NCI-H187 (cell line): Measurements from ENCODE around the gene PAFAH1B2.

Experiments
- DNase-seq, 2 experiments: peaks; one replicate each; lab custom pipeline; 2025; lab: John Stamatoyannopoulos, UW

Gene PAFAH1B2

DNA sequence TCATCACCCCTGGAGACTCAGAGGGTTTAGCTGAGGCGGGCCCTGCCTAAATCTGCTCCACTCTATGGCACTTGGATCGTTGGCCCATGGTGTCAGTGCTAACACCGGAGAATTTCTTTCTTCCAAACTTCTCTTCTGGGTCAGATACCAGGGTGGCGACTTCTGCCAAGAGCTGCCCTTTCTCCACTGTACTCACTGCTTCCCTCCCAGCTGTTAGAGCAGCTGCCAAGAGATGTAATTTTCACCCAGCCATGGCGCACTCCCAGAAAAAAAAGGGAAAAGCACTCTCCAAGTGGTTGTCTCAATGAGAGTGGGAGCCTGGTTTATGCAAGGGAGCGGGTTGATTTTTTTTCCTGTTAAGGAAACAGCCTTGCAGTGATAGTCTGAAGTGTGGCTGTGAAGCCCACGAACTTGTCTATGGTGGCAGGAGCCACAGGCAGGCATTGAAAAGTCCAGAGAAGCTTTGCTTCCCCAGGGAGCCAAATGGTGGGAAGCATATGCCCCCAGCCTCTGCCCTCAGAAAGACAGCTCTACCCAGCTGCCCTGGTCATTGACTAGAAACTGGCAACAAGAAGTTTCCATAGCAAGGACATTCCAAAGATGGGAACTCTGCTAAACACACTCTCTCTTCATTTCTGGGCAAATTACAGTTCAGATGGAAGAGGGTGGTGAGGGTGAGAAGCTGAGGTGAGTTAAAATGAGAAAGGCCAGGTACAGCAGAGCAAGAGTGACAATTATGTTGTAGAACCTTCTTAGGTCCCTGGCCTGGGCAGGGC lies 77.1 kb downstream of the PAFAH1B2 start:
- peak in 1 of 2 experiments; percentile 35 for DNase-seq

DNA sequence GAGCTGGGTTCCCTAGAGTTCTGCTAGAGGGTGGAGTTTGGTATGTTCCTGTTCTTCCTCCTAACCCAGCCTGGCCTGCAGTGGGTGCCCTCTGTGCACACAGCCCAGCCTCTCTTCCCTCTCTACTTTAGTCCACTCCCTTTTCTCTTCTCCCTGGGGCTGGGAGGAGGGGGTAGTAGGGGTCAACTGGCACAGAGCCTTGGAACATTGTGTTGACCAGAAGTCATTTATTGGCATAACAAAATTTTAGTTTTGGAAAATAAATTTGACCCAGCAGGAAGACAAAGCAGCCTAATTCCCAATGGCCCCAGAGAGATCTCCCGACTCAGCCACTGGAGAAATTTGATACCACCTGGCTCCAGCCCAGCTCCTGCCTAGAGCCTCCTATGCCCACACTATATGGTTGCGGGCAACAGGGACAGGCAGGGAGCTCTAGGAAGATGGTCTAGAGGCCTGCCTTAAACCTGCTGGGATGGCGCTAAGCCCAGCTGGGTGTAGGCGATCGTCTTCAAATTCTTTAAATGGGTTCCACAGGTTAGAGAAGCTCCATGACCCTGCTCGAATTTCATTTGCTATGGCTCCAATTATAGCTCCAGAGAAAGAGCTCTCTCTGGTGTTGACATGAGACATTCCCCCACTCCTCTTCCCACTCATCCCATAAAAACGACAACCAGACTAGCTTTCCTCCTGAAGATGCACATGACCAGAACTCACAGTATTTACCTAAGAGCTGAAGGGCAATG lies 77.9 kb downstream of the PAFAH1B2 start:
- peak; percentile 56 to 58 for DNase-seq

- no peak for DNase-seq
Observed at GRCh38 chr11:117222991-117223740, 79.1 kb downstream of the PAFAH1B2 start.

DNA sequence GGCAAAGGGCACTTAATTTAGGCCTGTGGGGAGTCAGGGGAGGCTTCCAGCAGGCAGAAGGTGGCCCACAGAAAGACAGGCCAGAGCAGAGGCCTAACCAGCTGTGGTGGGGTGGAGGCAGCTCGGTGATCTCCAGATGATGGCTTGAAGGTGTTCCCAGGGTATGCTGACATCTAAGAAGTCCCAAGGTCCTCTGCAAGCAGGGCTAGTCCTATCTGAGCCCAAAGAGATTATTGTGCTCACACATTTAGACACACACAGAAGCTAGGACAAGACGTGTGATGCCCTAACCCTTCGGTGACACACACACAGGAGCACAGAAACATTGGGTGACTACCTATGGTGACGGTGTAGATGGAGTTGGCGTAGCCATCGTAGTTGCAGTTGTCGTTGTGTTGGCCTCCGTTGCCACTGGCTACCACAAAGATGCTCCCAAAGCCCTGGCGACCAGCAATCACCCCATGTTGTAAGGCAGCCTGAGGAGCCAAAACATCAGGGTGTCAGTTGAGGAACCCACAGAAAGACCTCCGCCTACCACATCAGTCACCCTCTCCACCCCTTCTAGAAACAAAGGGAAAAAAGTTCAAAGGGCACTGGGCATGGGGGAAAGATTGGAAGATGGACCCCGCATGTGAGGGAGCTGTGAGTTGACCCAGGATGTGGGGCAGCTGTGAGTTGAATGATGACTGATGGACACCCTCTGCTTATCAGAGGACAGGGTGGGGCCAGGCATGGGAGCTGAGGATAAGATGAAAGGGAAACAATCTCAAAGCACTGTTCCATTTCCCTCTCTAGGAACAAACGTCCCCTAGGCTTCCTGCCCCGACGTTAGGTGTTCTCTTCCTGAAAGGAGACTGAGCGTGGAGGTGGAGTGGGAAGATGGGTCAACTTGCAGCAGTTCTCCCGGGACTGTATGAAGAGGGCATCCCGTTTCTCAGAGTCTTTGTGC lies 79.9 kb downstream of the PAFAH1B2 start:
- DNase-seq = no peak

DNA sequence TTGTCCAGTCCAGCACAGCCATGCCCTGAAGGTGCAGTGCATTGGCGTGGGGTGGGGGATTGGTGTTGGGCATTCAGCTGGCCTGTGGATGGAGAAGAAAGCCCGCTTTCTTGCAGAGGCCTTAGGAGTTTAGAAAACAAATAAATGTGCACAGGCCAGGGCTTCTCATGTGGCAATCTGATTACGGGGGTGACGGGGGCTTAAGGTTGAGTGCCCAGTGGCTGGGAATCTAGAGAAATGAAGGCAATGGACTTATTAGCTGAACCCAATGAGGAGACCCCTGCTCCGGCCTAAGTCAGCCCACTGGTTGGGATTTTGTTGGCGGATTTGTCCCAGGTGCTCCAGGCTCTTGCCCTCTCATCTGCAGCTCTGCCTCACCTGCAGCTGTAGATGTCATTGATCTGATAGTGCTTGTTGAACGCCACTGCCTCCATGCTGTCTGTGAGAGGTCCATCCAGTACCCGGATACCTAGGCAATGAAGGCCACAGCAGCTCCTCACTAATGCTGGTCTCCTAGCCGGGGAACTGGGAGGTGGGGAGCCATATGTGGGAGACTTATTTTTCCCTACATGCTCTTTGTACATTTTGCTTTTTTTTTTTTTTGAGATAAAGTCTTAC lies 81.6 kb downstream of the PAFAH1B2 start:
- no peak for DNase-seq
